ENCODE measurements around the gene HYAL1. TPM values are rescaled to one million over a fixed set of nuclear protein-coding genes. Genes with fewer than 3 reads are reported as not detected.
A peak's percentile ranks its signal among the peaks of the same experiment; 100 is the strongest.
"Not testable (repeated sequence)": the region's sequence is repeated elsewhere in the genome, so short reads cannot be mapped to it uniquely, and the experiment has no call there.

HYAL1 gene
- total RNA-seq, 1 donor from 2014 or later: 1.1 TPM

DNA sequence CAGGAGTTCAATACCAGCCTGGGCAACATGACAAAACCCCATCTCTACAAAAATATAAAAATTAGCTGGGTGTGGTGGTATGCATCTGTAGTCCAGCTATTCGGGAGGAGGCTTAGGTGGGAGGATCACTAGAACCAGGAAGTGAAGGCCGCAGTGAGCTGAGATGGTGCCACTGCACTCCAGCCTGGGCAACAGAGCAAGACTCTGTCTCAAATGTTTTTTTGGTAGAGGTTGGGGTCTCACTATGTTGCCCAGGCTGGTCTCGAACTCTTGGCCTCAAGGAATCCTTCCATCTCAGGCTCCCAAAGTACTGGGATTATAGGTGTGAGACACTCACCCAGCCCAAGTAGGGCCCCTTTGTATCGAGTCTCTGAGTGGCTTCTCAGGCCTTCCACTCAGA, 9.3 kb downstream of the HYAL1 start:
- DNase-seq: no peak

DNA sequence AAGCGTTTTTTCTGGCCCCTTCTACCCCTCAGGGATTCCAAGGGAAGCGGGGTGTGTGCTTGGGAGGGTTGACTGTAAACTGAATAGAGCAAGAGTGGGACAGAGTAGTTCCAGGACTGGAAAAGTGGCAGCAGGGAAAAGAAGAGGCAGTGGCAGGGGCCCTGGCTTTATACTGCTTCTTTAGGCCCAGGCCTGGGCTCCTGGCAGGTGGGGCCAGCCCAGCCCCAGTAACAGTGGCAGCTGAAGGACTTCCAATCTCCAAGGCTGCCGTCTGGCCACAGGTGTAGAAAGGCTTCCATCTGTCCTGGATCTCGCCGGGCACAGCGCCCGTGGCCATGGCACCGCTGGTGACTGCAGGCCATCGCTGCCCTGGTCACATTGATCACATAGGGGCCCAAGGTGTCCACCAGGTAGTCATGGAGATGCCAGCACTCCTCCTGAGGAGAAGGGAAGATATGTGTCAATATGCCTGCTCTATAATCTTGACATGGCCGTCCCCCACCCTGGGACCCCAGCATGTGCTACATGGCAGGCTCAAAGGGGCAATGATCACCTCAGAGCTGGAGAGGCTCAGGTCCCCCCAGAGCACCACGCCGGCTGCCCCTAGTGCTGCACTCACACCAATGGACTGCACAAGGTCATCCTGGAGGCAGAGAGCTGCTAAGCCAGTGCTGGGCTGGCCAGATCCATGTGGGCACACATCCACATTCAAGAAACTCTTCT, 10.1 kb downstream of the HYAL1 start:
- DNase-seq: no peak

DNA sequence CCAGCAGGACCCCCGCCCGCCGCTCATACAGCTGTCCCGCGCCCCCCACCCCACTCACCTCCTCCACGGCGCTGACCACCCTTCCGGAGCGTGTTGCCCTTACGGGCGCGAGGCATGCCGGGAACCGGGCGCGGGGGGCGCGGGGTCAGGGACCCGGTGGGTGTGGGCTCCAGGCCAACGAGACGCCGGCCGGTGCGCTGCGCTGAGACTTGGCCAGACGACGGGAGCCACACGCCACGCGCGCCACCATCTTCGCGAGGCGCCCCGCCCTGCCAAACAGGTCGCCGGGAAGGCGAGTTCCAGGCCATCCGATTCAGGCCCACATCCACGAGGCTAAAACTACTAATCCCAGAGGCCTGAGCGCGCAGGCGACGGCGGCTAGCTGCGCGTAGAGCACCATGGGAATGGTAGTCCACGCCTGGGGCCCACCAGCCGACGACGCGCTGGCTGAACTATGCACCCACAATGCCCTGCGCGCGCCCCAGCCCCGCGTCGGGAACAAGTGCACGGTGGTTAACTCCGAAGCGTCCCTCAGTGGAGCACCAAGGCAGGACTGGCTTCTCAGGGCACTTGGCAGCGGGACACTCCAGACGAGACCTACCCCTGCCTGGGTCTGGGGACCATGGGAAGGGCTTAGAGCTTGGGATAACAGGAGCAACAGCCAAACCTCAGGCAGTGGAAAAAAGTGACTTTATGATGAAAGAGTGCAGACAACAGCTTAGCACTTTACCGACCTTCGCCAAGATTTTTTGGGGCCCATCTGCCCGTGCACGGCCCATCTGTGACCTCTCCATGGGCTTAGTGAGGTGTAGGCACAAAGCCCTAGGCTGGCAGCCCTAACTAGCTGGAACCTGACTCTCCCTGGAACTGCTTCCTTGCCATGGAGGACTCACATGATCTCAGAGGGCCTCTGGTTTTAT, 11.0 kb downstream of the HYAL1 start, which contains the start of gene IFRD2:
TSS of gene IFRD2 (minus strand) at position 271 of the 920 bp plus-strand sequence. CDS start at position 116, 155 bp downstream.
- DNase-seq: peak; percentile 99

DNA sequence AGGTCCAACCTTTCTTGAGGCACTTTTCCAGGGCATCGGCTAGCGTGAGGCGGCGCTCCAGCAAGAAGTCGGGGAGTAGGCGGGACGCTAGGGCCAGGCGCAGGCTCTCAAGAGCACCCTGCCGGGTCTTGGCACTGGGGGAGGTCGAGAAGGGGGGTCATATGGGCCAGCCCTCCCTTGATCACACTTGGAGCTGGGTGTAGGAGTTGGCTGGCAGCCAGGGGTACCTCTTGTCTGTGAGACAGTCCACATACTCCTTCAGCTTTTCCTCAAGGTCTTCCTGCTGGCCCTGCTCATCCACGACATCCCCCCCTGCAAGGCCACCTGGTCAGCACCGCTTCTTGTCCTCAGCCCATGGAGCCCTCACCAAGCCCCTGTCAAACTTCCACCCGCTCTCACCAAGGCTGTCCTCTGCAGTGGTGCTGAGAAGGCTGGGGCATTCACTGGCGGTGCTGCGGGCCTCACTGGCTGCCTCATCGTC, 13.2 kb downstream of the HYAL1 start:
- DNase-seq: no peak

DNA sequence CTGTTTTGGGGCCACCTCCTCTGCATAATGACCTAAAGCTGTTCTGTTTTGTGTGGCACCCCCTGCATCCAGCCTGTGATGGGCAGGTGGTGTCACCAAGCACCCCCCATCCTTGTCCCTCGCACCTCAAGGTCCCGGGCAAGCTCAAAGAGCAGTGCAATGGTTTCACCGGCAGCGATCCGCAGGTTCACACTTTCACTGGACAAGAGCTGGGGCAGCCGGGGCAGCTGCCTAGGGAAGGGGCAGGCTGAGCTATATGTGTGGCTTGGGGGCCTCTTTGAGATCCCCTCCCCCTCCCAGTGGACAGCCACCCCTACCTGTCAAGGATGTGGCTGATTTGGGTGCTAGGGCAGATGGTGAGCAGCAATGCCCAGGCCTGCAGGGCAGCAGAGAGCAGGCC, 14.2 kb downstream of the HYAL1 start:
- no peak for DNase-seq

DNA sequence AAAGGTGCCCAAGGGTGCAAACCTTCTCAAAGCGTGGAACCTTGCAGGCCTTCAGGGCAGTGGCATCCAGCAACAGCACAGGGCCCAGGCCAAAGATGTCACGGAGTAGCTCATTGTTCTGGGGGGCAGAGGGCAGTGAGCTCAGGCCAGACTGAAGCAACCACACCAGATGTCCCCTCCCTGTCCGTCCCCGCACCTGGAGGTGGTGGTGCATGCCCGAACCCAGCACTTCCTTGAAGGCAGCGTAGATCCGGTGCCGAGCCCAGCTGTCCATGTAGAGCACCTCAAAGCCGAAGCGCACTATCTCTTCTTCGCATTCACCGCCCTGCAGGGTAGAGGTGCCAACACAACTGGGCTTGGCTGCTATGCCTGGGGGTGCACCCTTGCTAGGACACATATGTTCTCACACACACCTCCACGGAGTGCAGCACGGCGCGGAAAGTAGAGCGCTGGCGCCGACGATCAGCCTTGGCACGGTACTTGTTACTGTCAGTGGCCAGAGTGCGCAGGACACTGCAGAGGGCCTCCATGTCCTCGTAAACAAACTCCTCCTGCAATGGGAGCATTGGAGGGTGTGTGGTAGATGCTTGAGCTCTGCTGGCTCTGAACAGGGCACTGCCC, 14.9 kb downstream of the HYAL1 start:
- no peak for DNase-seq

DNA sequence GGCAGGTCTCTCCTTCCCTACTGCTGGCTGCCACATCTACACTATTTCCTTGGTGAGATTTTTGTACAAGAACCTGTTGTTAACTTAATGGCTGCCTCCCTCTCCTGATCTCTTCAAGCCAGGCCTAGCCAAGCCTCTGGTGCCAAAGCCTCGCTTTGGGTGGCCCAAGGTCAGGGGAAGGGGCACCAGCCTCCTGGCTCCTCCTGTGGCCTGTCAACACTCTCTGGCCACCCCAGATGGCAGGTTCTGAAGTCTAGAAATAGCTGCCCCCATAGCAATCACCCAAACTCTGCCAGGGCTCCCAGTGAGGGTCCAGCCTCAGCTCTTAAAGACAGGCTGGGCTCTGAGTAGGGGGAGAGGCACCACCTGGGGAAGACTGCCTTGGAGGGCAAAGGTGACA, 16.1 kb downstream of the HYAL1 start:
- DNase-seq: no peak

DNA sequence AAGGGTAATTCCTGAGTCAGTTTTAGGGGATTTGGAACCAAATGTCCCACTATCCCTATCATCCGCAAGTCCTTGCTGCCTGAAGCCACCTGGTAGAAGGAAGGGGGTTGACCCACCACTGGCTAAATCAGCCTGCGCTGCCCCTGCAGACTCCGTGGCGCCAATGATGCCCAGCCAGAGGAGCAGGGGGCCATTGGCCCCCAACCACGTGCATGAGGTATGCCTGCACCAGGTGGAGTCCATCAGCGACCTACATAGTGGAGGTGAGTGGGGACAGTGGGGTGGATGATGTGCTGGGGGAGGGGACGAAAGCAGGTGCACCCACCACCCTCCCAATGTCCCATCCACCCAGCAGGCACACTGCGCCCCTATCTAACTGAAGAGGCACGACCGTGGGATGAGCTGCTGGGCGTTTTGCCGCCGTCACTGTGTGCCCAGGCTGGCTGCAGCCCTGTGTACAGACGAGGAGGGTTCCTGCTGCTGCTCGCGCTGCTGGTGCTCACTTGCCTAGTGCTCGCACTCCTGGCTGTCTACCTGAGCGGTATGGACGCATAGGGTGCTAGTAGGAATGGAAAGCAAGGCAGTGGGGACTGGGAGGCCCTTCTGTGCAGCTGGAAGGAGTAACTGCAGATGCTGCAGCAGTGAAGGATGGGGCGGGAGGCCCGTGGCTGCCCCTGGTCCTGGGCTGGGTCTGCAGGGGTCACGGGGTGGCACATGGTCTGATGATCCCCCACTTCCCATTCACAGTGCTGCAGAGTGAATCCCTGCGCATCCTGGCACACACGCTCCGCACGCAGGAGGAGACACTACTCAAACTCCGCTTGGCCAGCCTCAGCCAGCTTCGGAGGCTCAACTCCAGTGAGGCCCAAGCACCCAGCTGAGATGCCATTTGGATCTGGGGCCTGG, 16.8 kb downstream of the HYAL1 start:
- no peak for DNase-seq

DNA sequence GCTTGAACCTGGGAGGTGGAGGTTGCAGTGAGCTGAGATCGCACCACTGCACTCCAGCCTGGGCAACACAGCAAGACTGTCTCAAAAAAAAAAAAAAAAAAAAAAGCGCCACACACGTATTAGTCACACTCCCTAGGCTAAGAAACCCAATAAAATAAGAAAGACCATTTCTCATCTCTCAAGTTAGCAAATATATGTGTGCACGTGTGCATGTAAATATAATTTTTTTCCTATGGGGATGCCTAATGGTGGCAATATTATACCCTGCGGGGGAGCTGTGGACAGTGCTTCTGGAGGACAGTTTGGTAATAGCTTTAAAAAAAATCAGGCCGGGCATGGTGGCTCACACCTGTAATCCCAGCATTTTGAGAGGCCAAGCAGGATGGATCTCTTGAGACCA, 19.3 kb downstream of the HYAL1 start:
- not testable (repeated sequence) for DNase-seq

DNA sequence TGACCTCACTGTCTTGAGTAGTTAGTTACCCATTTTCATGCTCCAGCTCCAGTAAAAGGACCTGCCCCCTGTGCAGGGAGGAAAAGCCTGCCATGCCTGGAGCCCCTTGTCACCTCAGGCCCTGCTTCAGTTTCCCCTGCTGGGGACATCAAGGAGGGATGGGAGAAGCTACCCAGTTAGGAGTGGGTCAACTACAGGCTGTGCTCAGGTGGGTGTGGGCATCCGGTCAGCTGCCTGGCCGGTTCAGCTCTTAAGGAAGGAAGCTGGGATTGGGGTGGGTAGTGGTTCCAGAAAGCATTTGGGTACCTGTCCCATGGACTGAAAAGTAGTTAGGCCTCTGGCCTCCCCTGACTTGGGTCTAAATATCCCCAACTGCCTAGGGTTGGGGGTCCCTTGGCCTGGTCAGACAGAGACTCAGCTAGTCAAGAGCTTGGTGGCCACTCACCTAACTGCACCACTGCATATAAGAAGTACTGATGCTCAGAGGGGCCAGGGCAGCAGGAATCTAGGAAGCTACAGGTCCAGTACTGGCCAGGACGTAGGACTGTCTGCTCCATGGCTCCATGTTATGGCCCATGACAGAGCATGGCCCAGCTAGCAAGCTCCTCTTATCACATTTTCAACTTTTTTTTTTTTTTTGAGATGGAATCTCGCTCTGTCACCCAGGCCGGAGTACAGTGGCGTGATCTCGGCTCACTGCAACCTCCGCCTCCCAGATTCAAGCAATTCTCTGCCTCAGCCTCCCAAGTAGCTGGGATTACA, 23.9 kb downstream of the HYAL1 start:
- no peak for DNase-seq

DNA sequence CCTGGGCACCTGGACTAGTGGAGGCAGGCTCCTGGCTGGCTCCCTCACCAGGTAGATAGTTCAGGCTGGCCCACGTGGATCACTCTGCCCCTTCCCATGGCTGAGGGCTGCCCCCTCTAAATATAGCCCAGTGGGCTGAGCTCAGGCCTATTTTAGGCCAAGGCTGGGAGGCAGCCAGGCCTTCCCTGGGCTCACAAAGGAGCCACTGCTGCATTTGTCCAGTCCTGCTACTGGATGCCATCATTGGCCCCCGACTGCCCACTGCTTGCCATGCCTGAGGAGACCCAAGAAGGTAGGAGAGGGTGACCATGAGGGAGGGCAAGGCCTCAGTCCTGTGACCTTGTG, 24.5 kb downstream of the HYAL1 start, which contains the start of gene LSMEM2:
TSS of gene LSMEM2 (plus strand) at position 208 of the 345 bp plus-strand sequence. CDS start at position 235, 27 bp downstream.
- DNase-seq: no peak

DNA sequence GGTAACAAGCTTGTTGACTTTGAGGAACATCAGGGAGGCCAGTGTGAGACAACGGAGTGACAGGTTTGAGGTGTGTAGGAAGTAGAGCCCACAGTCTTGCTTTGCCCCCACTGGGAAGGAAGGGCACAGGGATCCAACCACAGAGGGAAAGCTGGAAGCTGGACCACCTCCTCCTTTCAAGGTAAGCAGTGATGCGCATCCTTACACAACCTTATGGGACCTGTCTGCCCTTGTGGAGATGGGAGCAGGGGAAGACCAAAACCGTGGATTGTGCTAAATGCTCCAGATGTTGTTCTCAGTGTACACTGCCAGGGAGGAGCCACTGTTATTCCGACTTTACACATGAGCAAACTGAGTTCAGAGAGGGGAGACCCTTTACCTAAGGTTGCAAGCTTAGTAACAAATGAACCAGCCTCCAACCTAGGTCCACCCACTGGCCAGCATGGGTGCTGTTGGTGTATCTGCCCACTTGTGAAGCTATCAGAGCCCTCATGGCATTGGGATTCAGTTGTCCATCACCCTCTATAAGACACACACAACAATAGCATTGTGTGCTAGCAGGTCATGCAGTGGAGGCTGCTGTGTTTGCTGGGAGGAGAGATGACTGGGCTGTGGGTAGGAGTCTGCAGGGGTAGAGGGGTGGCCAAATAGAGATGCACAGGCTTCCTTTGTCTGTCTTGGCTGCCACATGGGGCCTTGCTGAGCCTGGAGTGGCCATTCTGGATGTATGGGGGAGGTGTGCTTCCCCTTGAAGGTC, 25.1 kb downstream of the HYAL1 start:
- DNase-seq: no peak

DNA sequence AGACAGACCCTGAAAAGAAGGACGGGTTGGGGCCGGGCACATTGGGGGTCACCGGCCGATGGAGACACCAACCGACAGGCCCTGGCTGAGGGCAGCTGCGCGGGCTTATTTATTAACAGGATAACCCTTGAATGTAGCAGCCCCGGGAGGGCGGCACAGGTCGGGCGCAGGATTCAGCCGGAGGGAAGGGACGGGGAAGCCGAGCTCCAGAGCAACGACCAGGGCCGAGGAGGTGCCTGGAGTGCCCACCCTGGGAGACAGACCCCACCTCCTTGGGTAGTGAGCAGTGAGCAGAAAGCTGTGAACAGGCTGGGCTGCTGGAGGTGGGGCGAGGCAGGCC, 26.6 kb downstream of the HYAL1 start:
- DNase-seq: no peak

DNA sequence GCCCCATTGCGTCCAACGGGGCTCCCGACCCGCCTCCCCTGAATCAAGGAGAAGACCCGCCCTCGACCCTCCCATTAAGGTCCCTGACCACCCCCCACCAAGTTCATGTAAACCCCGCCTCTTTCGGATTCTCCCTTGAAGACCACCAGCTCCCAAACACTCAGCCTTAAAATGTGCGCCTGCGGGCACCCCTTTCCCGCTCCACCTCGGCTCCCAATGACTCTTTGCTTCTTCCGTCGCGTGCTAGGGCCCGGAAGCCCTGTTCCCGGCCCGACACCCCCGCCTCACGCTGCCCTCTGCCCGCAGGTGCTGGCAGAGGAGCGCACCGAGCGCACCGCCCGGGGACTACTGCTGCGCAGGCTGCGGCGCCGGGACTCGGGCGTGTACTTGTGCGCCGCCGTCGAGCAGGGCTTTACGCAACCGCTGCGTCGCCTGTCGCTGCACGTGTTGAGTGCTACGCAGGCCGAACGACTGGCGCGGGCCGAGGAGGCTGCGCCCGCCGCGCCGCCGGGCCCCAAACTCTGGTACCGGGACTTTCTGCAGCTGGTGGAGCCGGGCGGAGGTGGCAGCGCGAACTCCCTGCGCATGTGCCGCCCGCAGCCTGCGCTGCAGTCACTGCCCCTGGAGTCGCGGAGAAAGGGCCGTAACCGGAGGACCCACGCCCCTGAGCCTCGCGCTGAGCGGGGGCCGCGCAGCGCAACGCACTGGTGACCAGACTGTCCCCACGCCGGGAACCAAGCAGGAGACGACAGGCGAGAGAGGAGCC, 27.2 kb downstream of the HYAL1 start:
- no peak for DNase-seq

DNA sequence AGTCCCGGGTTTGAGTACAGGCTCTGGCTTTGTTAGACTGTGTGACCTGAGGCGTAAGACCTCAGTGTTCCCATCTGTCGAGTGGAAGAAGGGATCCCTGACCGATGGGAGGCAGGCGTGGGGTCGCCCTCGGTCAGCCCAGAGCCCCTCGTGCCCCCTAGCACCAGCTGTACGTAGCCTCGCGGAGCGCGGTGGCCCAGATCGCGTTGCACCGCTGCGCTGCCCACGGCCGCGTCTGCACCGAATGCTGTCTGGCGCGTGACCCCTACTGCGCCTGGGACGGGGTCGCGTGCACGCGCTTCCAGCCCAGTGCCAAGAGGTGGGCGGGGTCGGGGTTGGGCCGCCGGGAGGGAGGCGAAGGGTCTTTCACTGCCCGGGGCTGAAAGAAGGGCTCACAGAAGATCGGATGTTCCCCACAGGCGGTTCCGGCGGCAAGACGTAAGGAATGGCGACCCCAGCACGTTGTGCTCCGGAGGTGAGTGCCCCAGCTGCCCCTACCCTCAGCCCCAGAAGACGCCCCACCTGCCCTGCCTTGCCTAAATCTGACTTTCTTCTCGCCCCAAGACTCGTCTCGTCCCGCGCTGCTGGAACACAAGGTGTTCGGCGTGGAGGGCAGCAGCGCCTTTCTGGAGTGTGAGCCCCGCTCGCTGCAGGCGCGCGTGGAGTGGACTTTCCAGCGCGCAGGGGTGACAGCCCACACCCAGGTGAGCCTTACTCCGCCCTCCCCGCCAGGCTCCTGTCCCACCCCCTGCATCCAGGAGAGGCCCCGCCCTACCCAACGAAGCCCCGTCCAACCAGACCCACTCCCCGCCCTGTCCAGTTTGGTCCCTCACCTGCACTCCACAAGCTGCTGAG, 28.0 kb downstream of the HYAL1 start:
- DNase-seq: no peak

DNA sequence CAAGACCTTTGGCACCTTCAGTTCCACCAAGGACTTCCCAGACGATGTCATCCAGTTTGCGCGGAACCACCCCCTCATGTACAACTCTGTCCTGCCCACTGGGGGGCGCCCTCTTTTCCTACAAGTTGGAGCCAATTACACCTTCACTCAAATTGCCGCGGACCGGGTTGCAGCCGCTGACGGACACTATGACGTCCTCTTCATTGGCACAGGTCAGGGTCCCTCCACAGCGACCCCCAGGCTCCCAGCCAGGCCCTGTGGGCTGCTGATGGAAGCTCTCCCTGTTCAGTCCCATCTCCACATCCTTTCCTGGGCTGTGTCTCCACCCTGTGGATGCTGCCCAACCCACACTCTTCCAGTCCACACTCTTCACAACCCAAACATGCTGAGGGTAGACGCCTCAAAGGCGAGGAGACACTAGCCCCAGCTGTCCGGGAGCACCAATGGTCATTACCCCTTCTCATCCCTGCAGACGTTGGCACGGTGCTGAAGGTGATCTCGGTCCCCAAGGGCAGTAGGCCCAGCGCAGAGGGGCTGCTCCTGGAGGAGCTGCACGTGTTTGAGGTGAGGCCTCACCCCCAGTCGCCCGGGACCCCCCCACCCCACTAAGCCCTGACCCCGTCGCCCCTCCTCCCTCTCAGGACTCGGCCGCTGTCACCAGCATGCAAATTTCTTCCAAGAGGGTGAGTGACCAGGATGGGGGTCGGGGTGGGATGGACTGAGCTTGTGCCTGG, 28.8 kb downstream of the HYAL1 start:
- no peak for DNase-seq

DNA sequence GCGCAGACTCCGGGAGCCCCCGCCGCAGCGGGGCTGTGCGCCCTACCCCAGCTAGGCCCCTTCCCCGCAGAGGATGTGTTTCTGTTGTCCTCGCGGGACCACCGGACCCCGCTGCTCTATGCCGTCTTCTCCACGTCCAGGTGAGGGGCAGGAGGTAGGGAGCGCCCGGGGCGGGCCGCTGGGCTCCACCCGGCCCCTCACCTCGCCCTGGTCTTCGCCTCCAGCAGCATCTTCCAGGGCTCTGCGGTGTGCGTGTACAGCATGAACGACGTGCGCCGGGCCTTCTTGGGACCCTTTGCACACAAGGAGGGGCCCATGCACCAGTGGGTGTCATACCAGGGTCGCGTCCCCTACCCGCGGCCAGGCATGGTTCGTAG, 29.7 kb downstream of the HYAL1 start:
- no peak for DNase-seq
